Uterus (tissue), 4 donors: ENCODE measurements around the gene ZNF785. TPM values are rescaled to one million over a fixed set of nuclear protein-coding genes. Genes with fewer than 3 reads are reported as not detected.
"Not testable (repeated sequence)": the region's sequence is repeated elsewhere in the genome, so short reads cannot be mapped to it uniquely, and the experiment has no call there.

Experiments used
- DNase-seq, 2 donors: peaks; one replicate each; pipeline ENCODE4 v3.0.0-alpha.2; 2019 to 2020
- H3K27ac ChIP-seq, 2 donors: fragments of 200-600 bp; sonication (generic); 1 replicate in 1 of 2; 2 replicates in 1 of 2; pipeline ENCODE4 v1.5.1; 2016 to 2018
- H3K27me3 ChIP-seq, 2 donors: fragments of 200-600 bp; sonication (generic); one replicate each; pipeline ENCODE4 v1.5.1; 2018 to 2019; ENCODE audit warnings: control low read depth in 1 of 2
- H3K36me3 ChIP-seq, 2 donors: fragments of 200-600 bp; sonication (generic); one replicate each; pipeline ENCODE4 v1.5.1; 2019; ENCODE audit warnings: control low read depth in 1 of 2
- H3K4me1 ChIP-seq, 2 donors: fragments of 200-600 bp; sonication (generic); one replicate each; pipeline ENCODE4 v1.5.1; 2018 to 2019; ENCODE audit warnings: control low read depth in 1 of 2
- H3K4me3 ChIP-seq, 2 donors: fragments of 200-600 bp; sonication (generic); 1 replicate in 1 of 2; 2 replicates in 1 of 2; pipeline ENCODE4 v1.5.1; 2018 to 2019; ENCODE audit warnings: mild to moderate bottlenecking in 1 of 2
- H3K9me3 ChIP-seq, 2 donors: fragments of 200-600 bp; sonication (generic); one replicate each; pipeline ENCODE4 v1.5.1; 2019; ENCODE audit warnings: control low read depth in 1 of 2
- POLR2A ChIP-seq, 2 donors: fragments of 450-650 bp; IDR thresholded peaks; one replicate each; pipeline ENCODE4 v1.6.1; 2016; ENCODE audit warnings: antibody characterized with exemption in 2 of 2, mild to moderate bottlenecking in 1 of 2, moderate library complexity in 1 of 2
- intact Hi-C: fragments of 100-400 bp; cut with DNase I; formaldehyde crosslinking; loops from one replicate; pipeline ENCODE4 v1.15.1; 2023; ENCODE audit warnings: low total_unique reads
- total RNA-seq, 4 donors: library from RNA; depleted of rRNA in 3 of 4; stranded (reverse); fragments of >200 nt in 3 of 4; gene quantifications; one replicate each; pipeline versions ENCODE4 v1.1.0 to v1.2.4, GENCODE V29; 2014 to 2023
- TF ChIP-seq, protein P1 (sequence below), 4 experiments: fragments of 200-600 bp in 2 of 4; fragments of 450-650 bp in 2 of 4; sonication (generic) in 2 of 4; IDR thresholded peaks; one replicate each; pipeline ENCODE4 v1.5.1; 2016 to 2019; ENCODE audit warnings: antibody characterized with exemption in 4 of 4, mild to moderate bottlenecking in 2 of 4, moderate library complexity in 1 of 4
- donor health status: DM: yes; HTN: yes; CAD: no.

The ZNF785 gene
- total RNA-seq, 4 donors from 2014 or later = 6.8 to 37.4 (median 15.2) TPM

DNA sequence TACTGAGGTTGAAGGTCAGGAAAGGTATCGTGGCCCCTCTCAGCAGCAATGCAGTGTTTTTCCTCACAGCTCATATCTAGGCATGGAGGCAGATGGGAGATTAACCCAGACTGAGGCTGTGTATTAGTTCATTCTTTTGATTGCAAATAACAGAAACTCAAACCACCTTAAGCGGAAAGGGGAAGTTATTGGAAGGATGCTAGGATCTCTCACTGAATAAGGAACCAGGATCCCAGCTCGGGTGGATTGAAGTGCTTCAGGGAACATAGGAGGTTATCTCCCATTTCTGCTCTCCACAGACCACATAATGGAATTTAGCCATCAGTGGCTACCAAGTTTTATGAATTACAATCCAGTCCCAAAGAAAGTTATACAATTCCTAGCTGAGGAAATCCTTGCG lies 16.5 kb upstream of the ZNF785 start:
- TF ChIP-seq POLR2A (IDR thresholded peaks at IDR 0.05) = no peak
- TF ChIP-seq, protein P1, sequence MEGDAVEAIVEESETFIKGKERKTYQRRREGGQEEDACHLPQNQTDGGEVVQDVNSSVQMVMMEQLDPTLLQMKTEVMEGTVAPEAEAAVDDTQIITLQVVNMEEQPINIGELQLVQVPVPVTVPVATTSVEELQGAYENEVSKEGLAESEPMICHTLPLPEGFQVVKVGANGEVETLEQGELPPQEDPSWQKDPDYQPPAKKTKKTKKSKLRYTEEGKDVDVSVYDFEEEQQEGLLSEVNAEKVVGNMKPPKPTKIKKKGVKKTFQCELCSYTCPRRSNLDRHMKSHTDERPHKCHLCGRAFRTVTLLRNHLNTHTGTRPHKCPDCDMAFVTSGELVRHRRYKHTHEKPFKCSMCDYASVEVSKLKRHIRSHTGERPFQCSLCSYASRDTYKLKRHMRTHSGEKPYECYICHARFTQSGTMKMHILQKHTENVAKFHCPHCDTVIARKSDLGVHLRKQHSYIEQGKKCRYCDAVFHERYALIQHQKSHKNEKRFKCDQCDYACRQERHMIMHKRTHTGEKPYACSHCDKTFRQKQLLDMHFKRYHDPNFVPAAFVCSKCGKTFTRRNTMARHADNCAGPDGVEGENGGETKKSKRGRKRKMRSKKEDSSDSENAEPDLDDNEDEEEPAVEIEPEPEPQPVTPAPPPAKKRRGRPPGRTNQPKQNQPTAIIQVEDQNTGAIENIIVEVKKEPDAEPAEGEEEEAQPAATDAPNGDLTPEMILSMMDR (IDR thresholded peaks at IDR 0.05) = no peak
- DNase-seq = no peak
- Histone ChIP-seq H3K27ac (no peak overlapping the region), H3K4me1 (no peaks in the 10 kb centered on the region), H3K4me3 (no peak overlapping the region), H3K27me3 (no peaks in the 10 kb centered on the region), H3K36me3 (no peaks in the 10 kb centered on the region), H3K9me3 (no peaks in the 10 kb centered on the region)
- intact Hi-C loops = no loop called here

DNA sequence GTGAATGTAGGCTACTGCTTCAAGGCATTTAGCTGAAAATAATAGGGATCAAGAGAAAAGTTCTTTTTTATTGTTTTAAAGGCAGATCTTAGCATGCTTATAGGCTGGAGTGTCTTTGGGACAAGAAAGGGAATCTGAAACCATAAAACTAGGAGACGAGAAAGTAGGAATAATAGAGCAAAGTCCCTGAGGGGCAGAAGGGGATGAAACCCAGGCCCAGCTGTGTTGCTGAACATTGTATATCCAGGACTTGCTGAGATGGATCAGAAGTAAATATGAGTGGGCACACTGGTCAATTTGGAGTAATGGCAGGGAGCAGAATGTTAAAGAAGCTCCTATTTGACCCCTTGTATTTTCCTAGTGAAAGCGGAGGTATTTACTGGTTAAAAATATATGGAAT lies 15.4 kb upstream of the ZNF785 start:
- H3K9me3 ChIP-seq = no peaks in the 10 kb centered on the region
- H3K4me3 ChIP-seq = no peak overlapping the region
- no peaks in the 10 kb centered on the region for H3K36me3 ChIP-seq
- DNase-seq = no peak
- no peak overlapping the region for H3K27ac ChIP-seq
- intact Hi-C loops = no loop called here
- no peaks in the 10 kb centered on the region for H3K27me3 ChIP-seq
- no peaks in the 10 kb centered on the region for H3K4me1 ChIP-seq
- no peak for TF ChIP-seq POLR2A (IDR thresholded peaks at IDR 0.05)
- TF ChIP-seq, protein P1 (IDR thresholded peaks at IDR 0.05) = no peak

DNA sequence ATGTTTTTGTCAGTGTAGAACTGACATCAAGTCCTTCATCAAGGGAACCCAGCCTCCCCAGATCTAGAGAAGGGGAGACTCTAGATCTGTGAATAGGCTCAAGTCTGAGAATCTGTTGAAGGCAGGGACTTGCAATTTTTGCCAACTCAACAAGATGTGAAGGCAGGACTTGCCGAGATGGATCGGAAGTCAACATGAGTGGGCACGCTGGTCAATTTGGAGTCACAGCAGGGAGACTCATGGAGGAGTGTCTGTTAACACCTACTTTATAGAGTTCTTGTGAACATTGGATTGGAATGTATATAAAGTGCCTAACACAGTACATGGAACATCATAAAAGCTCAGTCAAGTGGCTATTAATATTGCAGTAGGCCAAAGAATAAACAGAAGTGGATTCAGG lies 14.7 kb upstream of the ZNF785 start:
- no peak overlapping the region for H3K27ac ChIP-seq
- H3K9me3 ChIP-seq = no peaks in the 10 kb centered on the region
- DNase-seq = no peak
- intact Hi-C loops = no loop called here
- TF ChIP-seq, protein P1 (IDR thresholded peaks at IDR 0.05) = no peak
- TF ChIP-seq POLR2A (IDR thresholded peaks at IDR 0.05) = no peak
- no peaks in the 10 kb centered on the region for H3K27me3 ChIP-seq
- no peaks in the 10 kb centered on the region for H3K36me3 ChIP-seq
- H3K4me1 ChIP-seq = no peaks in the 10 kb centered on the region
- H3K4me3 ChIP-seq = no peak overlapping the region

DNA sequence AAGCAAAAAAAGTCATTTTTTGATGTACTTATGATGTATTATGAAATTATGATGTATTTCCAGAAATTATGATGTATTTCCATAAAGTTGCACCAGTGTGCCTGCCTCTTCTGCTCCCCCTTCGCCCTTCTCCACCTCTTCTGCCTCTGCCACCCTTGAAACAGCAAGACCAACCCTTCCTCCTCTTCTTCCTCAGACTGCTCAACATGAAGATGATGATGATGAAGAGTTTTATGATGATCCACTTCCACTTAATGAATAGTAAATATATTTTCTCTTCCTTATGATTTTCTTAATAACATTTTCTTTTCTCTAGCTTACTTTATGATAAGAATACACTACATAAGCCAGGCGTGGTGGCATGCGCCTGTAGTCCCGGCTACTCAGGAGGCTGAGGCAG lies 7.4 kb upstream of the ZNF785 start:
- no peak overlapping the region for H3K27ac ChIP-seq
- no peaks in the 10 kb centered on the region for H3K36me3 ChIP-seq
- H3K4me1 ChIP-seq = no peaks in the 10 kb centered on the region
- no peaks in the 10 kb centered on the region for H3K9me3 ChIP-seq
- DNase-seq = no peak
- H3K27me3 ChIP-seq = no peaks in the 10 kb centered on the region
- H3K4me3 ChIP-seq = no peak overlapping the region
- TF ChIP-seq, protein P1 (IDR thresholded peaks at IDR 0.05) = no peak
- TF ChIP-seq POLR2A (IDR thresholded peaks at IDR 0.05) = no peak
- intact Hi-C loops = no loop called here

DNA sequence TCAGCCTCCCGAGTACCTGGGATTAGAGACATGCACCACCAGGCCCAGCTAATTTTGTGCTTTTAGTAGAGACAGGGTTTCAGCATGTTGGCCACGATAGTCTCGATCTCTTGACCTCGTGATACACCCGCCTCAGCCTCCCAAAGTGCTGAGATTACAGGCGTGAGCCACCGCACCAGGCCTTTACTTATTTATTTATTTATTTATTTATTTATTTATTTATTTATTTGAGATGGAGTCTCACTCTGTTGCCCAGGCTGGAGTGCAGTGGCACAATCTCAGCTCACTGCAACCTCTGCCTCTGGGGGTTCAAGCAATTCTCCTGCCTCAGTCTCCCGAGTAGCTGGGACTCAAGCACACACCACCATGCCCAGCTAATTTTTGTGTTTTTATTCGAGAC lies 5.4 kb upstream of the ZNF785 start:
- not testable (repeated sequence) for H3K4me3 ChIP-seq

DNA sequence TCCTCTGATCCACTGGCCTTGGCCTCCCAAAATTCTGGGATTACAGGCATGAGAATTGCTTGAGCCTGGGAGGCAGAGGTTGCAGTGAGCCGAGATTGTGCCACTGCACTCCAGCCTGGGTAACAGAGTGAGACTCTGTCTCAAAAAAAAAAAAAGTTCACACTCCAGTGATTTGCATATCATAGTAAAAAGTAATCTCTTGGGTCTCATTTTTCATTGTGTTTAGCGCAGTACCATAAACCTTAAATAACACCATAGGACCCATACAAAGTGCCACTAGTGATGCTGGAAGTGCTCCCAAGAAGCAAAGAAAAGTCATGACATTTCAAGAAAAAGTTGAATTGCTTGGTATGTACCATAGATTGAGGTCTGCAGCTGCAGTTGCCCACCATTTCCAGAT lies 4.1 kb upstream of the ZNF785 start:
- H3K27ac ChIP-seq, H3K9me3 ChIP-seq, H3K27me3 ChIP-seq, DNase-seq, H3K36me3 ChIP-seq, intact Hi-C loops, H3K4me1 ChIP-seq, H3K4me3 ChIP-seq: not testable (repeated sequence)

More for the DNA sequence above, 5.4 kb upstream of the ZNF785 start:
- H3K27ac ChIP-seq, intact Hi-C loops, H3K9me3 ChIP-seq, DNase-seq, H3K27me3 ChIP-seq, H3K4me1 ChIP-seq, H3K36me3 ChIP-seq: not testable (repeated sequence)
